OCI-LY7 (cell line): ENCODE results near the gene ZMYND15.

Source experiments
- EZH2phosphoT487 ChIP-seq: fragments of 200-600 bp; sonication (generic); IDR thresholded peaks from 2 replicates; pipeline ENCODE4 v1.6.1; 2018; ENCODE audit warnings: low read depth, borderline replicate concordance, mild to moderate bottlenecking, mixed run types, antibody characterized with exemption, low read length, moderate library complexity, mixed read lengths
- TF ChIP-seq, protein P1 (sequence below): fragments of 200-600 bp; sonication (generic); conservative IDR thresholded peaks from 2 replicates; pipeline ENCODE4 v1.5.1; 2014; ENCODE audit warnings: mild to moderate bottlenecking, antibody characterized with exemption, low read length, moderate library complexity, mixed read lengths

DNA sequence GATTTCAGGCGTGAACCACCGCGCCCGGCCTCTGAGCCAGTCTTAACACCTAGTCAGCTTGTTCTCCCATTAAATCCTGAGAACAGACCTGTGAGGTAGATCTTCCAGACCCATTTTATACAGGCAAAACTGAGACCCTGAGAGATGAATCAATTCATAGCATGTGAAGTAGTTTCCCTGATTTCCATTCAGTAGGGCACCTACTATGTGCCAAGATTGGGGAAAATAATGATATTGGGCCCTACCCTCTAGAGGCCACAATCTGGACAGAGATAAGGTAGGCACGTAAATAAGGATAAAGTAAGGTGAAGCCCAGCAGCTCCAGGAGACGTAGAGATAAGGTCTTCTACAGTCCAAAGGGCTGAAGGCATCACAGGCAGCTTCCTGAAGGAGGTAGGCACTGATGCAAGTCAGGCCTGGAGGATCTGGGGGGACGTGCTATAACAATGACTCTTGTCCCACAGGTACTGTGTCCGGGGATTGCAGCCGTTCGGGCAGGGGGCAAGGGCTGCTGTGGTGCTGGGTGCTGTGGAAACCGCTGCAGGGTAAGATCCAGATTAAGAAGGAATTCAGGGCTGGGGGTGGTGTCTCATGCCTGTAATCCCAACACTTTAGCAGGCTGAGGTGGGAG is 40.8 kb downstream of the ZMYND15 start:
- TF ChIP-seq, protein P1, sequence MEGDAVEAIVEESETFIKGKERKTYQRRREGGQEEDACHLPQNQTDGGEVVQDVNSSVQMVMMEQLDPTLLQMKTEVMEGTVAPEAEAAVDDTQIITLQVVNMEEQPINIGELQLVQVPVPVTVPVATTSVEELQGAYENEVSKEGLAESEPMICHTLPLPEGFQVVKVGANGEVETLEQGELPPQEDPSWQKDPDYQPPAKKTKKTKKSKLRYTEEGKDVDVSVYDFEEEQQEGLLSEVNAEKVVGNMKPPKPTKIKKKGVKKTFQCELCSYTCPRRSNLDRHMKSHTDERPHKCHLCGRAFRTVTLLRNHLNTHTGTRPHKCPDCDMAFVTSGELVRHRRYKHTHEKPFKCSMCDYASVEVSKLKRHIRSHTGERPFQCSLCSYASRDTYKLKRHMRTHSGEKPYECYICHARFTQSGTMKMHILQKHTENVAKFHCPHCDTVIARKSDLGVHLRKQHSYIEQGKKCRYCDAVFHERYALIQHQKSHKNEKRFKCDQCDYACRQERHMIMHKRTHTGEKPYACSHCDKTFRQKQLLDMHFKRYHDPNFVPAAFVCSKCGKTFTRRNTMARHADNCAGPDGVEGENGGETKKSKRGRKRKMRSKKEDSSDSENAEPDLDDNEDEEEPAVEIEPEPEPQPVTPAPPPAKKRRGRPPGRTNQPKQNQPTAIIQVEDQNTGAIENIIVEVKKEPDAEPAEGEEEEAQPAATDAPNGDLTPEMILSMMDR: no peak
- no peak for TF ChIP-seq EZH2phosphoT487
